GM18907 (cell line): Measurements from ENCODE around the gene FLVCR2.
"Not testable (repeated sequence)": the region's sequence is repeated elsewhere in the genome, so short reads cannot be mapped to it uniquely, and the experiment has no call there.

Experiments used
- ATAC-seq: cut with Tn5 transposase; IDR thresholded peaks from one replicate; pipeline ENCODE4 v1.9.1; 2021; ENCODE audit warnings: mild to moderate bottlenecking, moderate library complexity; ENCODE audit not compliant: unreplicated experiment

The FLVCR2 gene

GRCh38 chr14:75658957-75659356 lies 80.5 kb downstream of the FLVCR2 start:
- no peak for ATAC-seq

- ATAC-seq = no peak
Measured at GRCh38 chr14:75660238-75660629, 81.8 kb downstream of the FLVCR2 start.

GRCh38 chr14:75660630-75661498 lies 82.4 kb downstream of the FLVCR2 start, which contains the start of the genes ERG28 and TTLL5:
Gene ERG28 (minus strand): TSS chr14:75660876. CDS start chr14:75657502, 3,374 bp downstream.
Gene TTLL5 (plus strand): TSS chr14:75661246. CDS start chr14:75663150, 1,904 bp downstream.
- ATAC-seq = peak; percentile 95

GRCh38 chr14:75661499-75661814 lies 83.0 kb downstream of the FLVCR2 start:
- no peak for ATAC-seq

GRCh38 chr14:75662966-75663365 lies 84.5 kb downstream of the FLVCR2 start:
- ATAC-seq = no peak

GRCh38 chr14:75667099-75667765 lies 88.8 kb downstream of the FLVCR2 start:
- no peak for ATAC-seq

- ATAC-seq = no peak
Measured at GRCh38 chr14:75672605-75673192, 94.3 kb downstream of the FLVCR2 start.

- ATAC-seq = no peak
Measured at GRCh38 chr14:75673345-75674035, 95.1 kb downstream of the FLVCR2 start.

- no peak for ATAC-seq
Measured at GRCh38 chr14:75675265-75675960, 97.0 kb downstream of the FLVCR2 start.

GRCh38 chr14:75685910-75686309 lies 107.5 kb downstream of the FLVCR2 start:
- ATAC-seq = no peak

- no peak for ATAC-seq
Measured at GRCh38 chr14:75689012-75689411, 110.6 kb downstream of the FLVCR2 start.

GRCh38 chr14:75690010-75690409 lies 111.6 kb downstream of the FLVCR2 start:
- no peak for ATAC-seq

GRCh38 chr14:75695025-75695424 lies 116.6 kb downstream of the FLVCR2 start:
- ATAC-seq = not testable (repeated sequence)

GRCh38 chr14:75697386-75697785 lies 119.0 kb downstream of the FLVCR2 start:
- ATAC-seq = no peak
